Measurements from ENCODE around the gene SCN9A. TPM values are rescaled to one million over a fixed set of nuclear protein-coding genes. Genes with fewer than 3 reads are reported as not detected.
"Not testable (repeated sequence)": the region's sequence is repeated elsewhere in the genome, so short reads cannot be mapped to it uniquely, and the experiment has no call there.

Gene SCN9A
- polyA plus RNA-seq, 3 donors: 1.5 to 2.1 (median 1.7) TPM

GRCh38 chr2:166256896-166257295 is 118.8 kb downstream of the SCN9A start:
- DNase-seq (ENCODE audit: low read depth in 3 of 3, low spot score in 2 of 3): no peak

- DNase-seq (ENCODE audit: low read depth in 3 of 3, low spot score in 2 of 3): no peak
Measured at GRCh38 chr2:166249318-166249717, 126.4 kb downstream of the SCN9A start.

GRCh38 chr2:166246901-166247300 is 128.8 kb downstream of the SCN9A start:
- DNase-seq (ENCODE audit: low read depth in 3 of 3, low spot score in 2 of 3): no peak

- DNase-seq (ENCODE audit: low read depth in 3 of 3, low spot score in 2 of 3): no peak
Measured at GRCh38 chr2:166242309-166242708, 133.4 kb downstream of the SCN9A start.

- DNase-seq (ENCODE audit: low read depth in 3 of 3, low spot score in 2 of 3): no peak
Measured at GRCh38 chr2:166240387-166241313, 135.1 kb downstream of the SCN9A start.

- no peak for DNase-seq (ENCODE audit: low read depth in 3 of 3, low spot score in 2 of 3)
Measured at GRCh38 chr2:166239548-166239947, 136.2 kb downstream of the SCN9A start.

GRCh38 chr2:166238176-166238575 is 137.6 kb downstream of the SCN9A start:
- DNase-seq (ENCODE audit: low read depth in 3 of 3, low spot score in 2 of 3): no peak

- DNase-seq (ENCODE audit: low read depth in 3 of 3, low spot score in 2 of 3): no peak
Measured at GRCh38 chr2:166234112-166234846, 141.5 kb downstream of the SCN9A start.

GRCh38 chr2:166233244-166233643 is 142.5 kb downstream of the SCN9A start:
- no peak for DNase-seq (ENCODE audit: low read depth in 3 of 3, low spot score in 2 of 3)

GRCh38 chr2:166230724-166231070 is 145.0 kb downstream of the SCN9A start:
- DNase-seq (ENCODE audit: low read depth in 3 of 3, low spot score in 2 of 3): no peak

- DNase-seq (ENCODE audit: low read depth in 3 of 3, low spot score in 2 of 3): no peak
Measured at GRCh38 chr2:166230024-166230723, 145.6 kb downstream of the SCN9A start.

- DNase-seq (ENCODE audit: low read depth in 3 of 3, low spot score in 2 of 3): no peak
Measured at GRCh38 chr2:166229678-166230023, 146.1 kb downstream of the SCN9A start.

- DNase-seq (ENCODE audit: low read depth in 3 of 3, low spot score in 2 of 3): no peak
Measured at GRCh38 chr2:166224197-166224596, 151.5 kb downstream of the SCN9A start.

- no peak for DNase-seq (ENCODE audit: low read depth in 3 of 3, low spot score in 2 of 3)
Measured at GRCh38 chr2:166223298-166223697, 152.4 kb downstream of the SCN9A start.

GRCh38 chr2:166211079-166211478 is 164.7 kb downstream of the SCN9A start:
- DNase-seq (ENCODE audit: low read depth in 3 of 3, low spot score in 2 of 3): no peak

GRCh38 chr2:166209944-166210343 is 165.8 kb downstream of the SCN9A start:
- not testable (repeated sequence) for DNase-seq (ENCODE audit: low read depth in 3 of 3, low spot score in 2 of 3)

GRCh38 chr2:166209367-166209766 is 166.4 kb downstream of the SCN9A start:
- not testable (repeated sequence) for DNase-seq (ENCODE audit: low read depth in 3 of 3, low spot score in 2 of 3)

- not testable (repeated sequence) for DNase-seq (ENCODE audit: low read depth in 3 of 3, low spot score in 2 of 3)
Measured at GRCh38 chr2:166206153-166206552, 169.6 kb downstream of the SCN9A start.

- no peak for DNase-seq (ENCODE audit: low read depth in 3 of 3, low spot score in 2 of 3)
Measured at GRCh38 chr2:166202778-166203177, 173.0 kb downstream of the SCN9A start.

- no peak for DNase-seq (ENCODE audit: low read depth in 3 of 3, low spot score in 2 of 3)
Measured at GRCh38 chr2:166197446-166197845, 178.3 kb downstream of the SCN9A start.

GRCh38 chr2:166193407-166193806 is 182.3 kb downstream of the SCN9A start:
- DNase-seq (ENCODE audit: low read depth in 3 of 3, low spot score in 2 of 3): no peak

Data from right renal cortex interstitium (tissue), 3 donors.